Kidney epithelial cell (primary cell): ENCODE data around the gene RABGAP1. TPM values are rescaled to one million over a fixed set of nuclear protein-coding genes. Genes with fewer than 3 reads are reported as not detected.
A peak's percentile ranks its signal among the peaks of the same experiment; 100 is the strongest.

Source experiments
- DNase-seq: peaks from one replicate; pipeline ENCODE4 v3.0.0-alpha.2; 2010; ENCODE audit warnings: low read depth
- H3K27me3 ChIP-seq: 2 replicates; pipeline ENCODE4 v1.6.0; 2011; ENCODE audit warnings: low read length; ENCODE audit not compliant: control insufficient read depth, insufficient read depth
- H3K36me3 ChIP-seq: 2 replicates; pipeline ENCODE4 v1.5.1; 2011; ENCODE audit warnings: low read length; ENCODE audit not compliant: control insufficient read depth, insufficient read depth
- H3K4me3 ChIP-seq: 2 replicates; pipeline ENCODE4 v1.5.1; 2011; ENCODE audit warnings: low read depth, mild to moderate bottlenecking, control low read depth, low read length
- CTCF ChIP-seq: IDR thresholded peaks from 2 replicates; pipeline ENCODE4 v1.5.1; 2011; ENCODE audit warnings: mild to moderate bottlenecking, moderate library complexity, low read length, control low read depth, inconsistent platforms; ENCODE audit not compliant: insufficient read depth, poor library complexity, severe bottlenecking
- total RNA-seq: library from RNA; depleted of rRNA; stranded (reverse); fragments of >200 nt; gene quantifications from 2 replicates; pipeline ENCODE4 v1.2.3, GENCODE V29; 2015

RABGAP1 gene
- total RNA-seq, 1 donor from 2014 or later = 19.1 TPM

GRCh38 chr9:122991370-122991830 lies 50.6 kb downstream of the RABGAP1 start:
- Histone ChIP-seq H3K27me3 (no peaks in the 10 kb centered on the region), H3K4me3 (no peak overlapping the region), H3K36me3 (no peaks in the 10 kb centered on the region)
- peak; percentile 86 for DNase-seq
- peak; percentile 64 for TF ChIP-seq CTCF

- Histone ChIP-seq H3K27me3 (no peaks in the 10 kb centered on the region), H3K4me3 (no peak overlapping the region), H3K36me3 (no peaks in the 10 kb centered on the region)
- DNase-seq = no peak
- no peak for TF ChIP-seq CTCF
Measured at GRCh38 chr9:122996586-122996985, 55.8 kb downstream of the RABGAP1 start.

GRCh38 chr9:122998448-122998847 lies 57.6 kb downstream of the RABGAP1 start:
- TF ChIP-seq CTCF = no peak
- no peak overlapping the region for H3K4me3 ChIP-seq
- H3K27me3 ChIP-seq = no peaks in the 10 kb centered on the region
- no peak for DNase-seq
- no peaks in the 10 kb centered on the region for H3K36me3 ChIP-seq

- no peaks in the 10 kb centered on the region for H3K36me3 ChIP-seq
- H3K27me3 ChIP-seq = no peaks in the 10 kb centered on the region
- TF ChIP-seq CTCF = no peak
- DNase-seq = no peak
- H3K4me3 ChIP-seq = no peak overlapping the region
Measured at GRCh38 chr9:123000371-123001068, 59.7 kb downstream of the RABGAP1 start.

GRCh38 chr9:123002754-123003153 lies 61.9 kb downstream of the RABGAP1 start:
- H3K27me3 ChIP-seq = no peaks in the 10 kb centered on the region
- no peak overlapping the region for H3K4me3 ChIP-seq
- H3K36me3 ChIP-seq = no peaks in the 10 kb centered on the region
- DNase-seq = no peak
- TF ChIP-seq CTCF = no peak

GRCh38 chr9:123003466-123003865 lies 62.6 kb downstream of the RABGAP1 start:
- TF ChIP-seq CTCF = no peak
- no peak for DNase-seq
- no peak overlapping the region for H3K4me3 ChIP-seq
- no peaks in the 10 kb centered on the region for H3K27me3 ChIP-seq
- H3K36me3 ChIP-seq = no peaks in the 10 kb centered on the region
